Liver (tissue), 9 donors: ENCODE results near the gene LYRM9. TPM values are rescaled to one million over a fixed set of nuclear protein-coding genes. Genes with fewer than 3 reads are reported as not detected.
"Not testable (repeated sequence)": the region's sequence is repeated elsewhere in the genome, so short reads cannot be mapped to it uniquely, and the experiment has no call there.

ENCODE experiments used
- DNase-seq: peaks from one replicate; pipeline ENCODE4 v3.0.0-alpha.2; 2017; ENCODE audit warnings: low spot score
- H3K27ac ChIP-seq, 2 donors: one replicate each; pipeline ENCODE4 v1.7.0; 2013; ENCODE audit warnings: inconsistent platforms in 2 of 2, low read length in 2 of 2, control low read depth in 1 of 2, low read depth in 1 of 2, mild to moderate bottlenecking in 1 of 2
- H3K27me3 ChIP-seq, 4 donors: one replicate each; pipeline versions ENCODE4 v1.6.1 to v1.7.0; 2013; ENCODE audit warnings: low read length in 3 of 4, inconsistent platforms in 1 of 4, mild to moderate bottlenecking in 1 of 4, moderate library complexity in 1 of 4; ENCODE audit not compliant: control insufficient read depth in 4 of 4, insufficient read depth in 4 of 4
- H3K36me3 ChIP-seq, 4 donors: one replicate each; pipeline versions ENCODE4 v1.6.1 to v1.7.0; 2013; ENCODE audit warnings: low read length in 3 of 4, mild to moderate bottlenecking in 3 of 4, low read depth in 1 of 4, moderate library complexity in 1 of 4; ENCODE audit not compliant: control insufficient read depth in 4 of 4, insufficient read depth in 3 of 4
- H3K4me1 ChIP-seq, 4 donors: one replicate each; pipeline versions ENCODE4 v1.6.1 to v1.7.0; 2013; ENCODE audit warnings: low read length in 3 of 4, mild to moderate bottlenecking in 3 of 4, moderate library complexity in 1 of 4; ENCODE audit not compliant: control insufficient read depth in 4 of 4, insufficient read depth in 4 of 4
- H3K4me3 ChIP-seq, 3 donors: one replicate each; pipeline versions ENCODE4 v1.6.1 to v1.7.0; 2013; ENCODE audit warnings: low read length in 3 of 3, control low read depth in 1 of 3, low read depth in 1 of 3, mild to moderate bottlenecking in 1 of 3
- H3K9ac ChIP-seq, 2 donors: one replicate each; pipeline ENCODE4 v1.7.0; 2013; ENCODE audit warnings: low read length in 2 of 2, mild to moderate bottlenecking in 2 of 2, moderate library complexity in 2 of 2, control low read depth in 1 of 2, low read depth in 1 of 2
- H3K9me3 ChIP-seq, 4 donors: one replicate each; pipeline versions ENCODE4 v1.6.1 to v1.7.0; 2013; ENCODE audit warnings: low read length in 3 of 4; ENCODE audit not compliant: control insufficient read depth in 4 of 4
- CTCF ChIP-seq: fragments of 150-350 bp; IDR thresholded peaks from 2 replicates; pipeline ENCODE4 v1.5.1; 2017; ENCODE audit warnings: improper control_type of control experiment, low read depth, low read length; ENCODE audit not compliant: missing input control
- EGR1 ChIP-seq, 2 donors: IDR thresholded peaks; 2 replicates each; pipeline ENCODE4 v1.6.1; 2016 to 2018; ENCODE audit warnings: antibody characterized with exemption in 2 of 2, low read depth in 2 of 2
- FOXA1 ChIP-seq: IDR thresholded peaks from 2 replicates; pipeline ENCODE4 v1.6.1; 2016; ENCODE audit warnings: antibody characterized with exemption
- GABPA ChIP-seq, 2 donors: IDR thresholded peaks in 1 of 2; conservative IDR thresholded peaks in 1 of 2; 2 replicates each; pipeline ENCODE4 v1.6.1; 2016; ENCODE audit warnings: antibody characterized with exemption in 2 of 2, mild to moderate bottlenecking in 1 of 2, moderate library complexity in 1 of 2
- HNF4A ChIP-seq, 2 donors: conservative IDR thresholded peaks; 2 replicates each; pipeline ENCODE4 v1.6.1; 2016; ENCODE audit warnings: antibody characterized with exemption in 2 of 2, mild to moderate bottlenecking in 2 of 2
- REST ChIP-seq: IDR thresholded peaks from 2 replicates; pipeline ENCODE4 v1.6.1; 2016; ENCODE audit warnings: antibody characterized with exemption, mild to moderate bottlenecking
- RXRA ChIP-seq, 2 donors: IDR thresholded peaks; 2 replicates each; pipeline ENCODE4 v1.6.1; 2017 to 2018; ENCODE audit warnings: antibody characterized with exemption in 2 of 2, mild to moderate bottlenecking in 1 of 2
- YY1 ChIP-seq: IDR thresholded peaks from 2 replicates; pipeline ENCODE4 v1.6.1; 2016; ENCODE audit warnings: antibody characterized with exemption, mild to moderate bottlenecking
- WGBS: extraction: QIAGEN DNeasy Blood & Tissue Kit; methylation state at CpG from one replicate; pipeline ENCODE4 v1.1.7; 2013; 5-methylcytosine and 5-hydroxymethylcytosine counted together
- polyA plus RNA-seq, 2 donors: library from polyadenylated mRNA; stranded (reverse) in 1 of 2; unstranded in 1 of 2; fragments of 200-250 nt in 1 of 2; fragments of >200 nt in 1 of 2; fragmentation: Nextera tagmentation in 1 of 2; extraction: Ambion mirVana in 1 of 2; gene quantifications; one replicate each; pipeline versions ENCODE4 v1.2.1 to v1.2.3, GENCODE V29; 2013 to 2015
- total RNA-seq, 2 donors: library from RNA; depleted of rRNA; stranded (reverse); fragments of >200 nt; gene quantifications; one replicate each; pipeline ENCODE4 v1.2.3, GENCODE V29; 2014
- donor health status: healthy.
- donor health status: healthy.
- donor health status: healthy.
- donor health status: healthy.
- donor health status: healthy.

Gene LYRM9
- total and polyA plus RNA-seq, 4 donors = 3.8 to 4.4 (median 4.1) TPM

GRCh38 chr17:27839571-27840405, 53.4 kb downstream of the LYRM9 start:
- not testable (repeated sequence) for H3K4me3 ChIP-seq, H3K27me3 ChIP-seq, DNase-seq, H3K27ac ChIP-seq, H3K9ac ChIP-seq, H3K9me3 ChIP-seq, H3K36me3 ChIP-seq
- WGBS = 29% methylated on average over 1 of the region's 4 CpGs
- H3K4me1 ChIP-seq = peaks cover 1 to 20% (median 13%) of the 10 kb centered on the region in 4 donors
- peak in 1 of 2 donors; percentile 8 for TF ChIP-seq HNF4A (conservative IDR thresholded peaks at IDR 0.05)

- H3K9ac ChIP-seq, H3K27me3 ChIP-seq, H3K4me3 ChIP-seq, H3K36me3 ChIP-seq, H3K9me3 ChIP-seq, H3K27ac ChIP-seq, DNase-seq: not testable (repeated sequence)
- H3K4me1 ChIP-seq = peaks cover 1 to 20% (median 13%) of the 10 kb centered on the region in 4 donors
- 62% methylated on average over 2 of the region's 3 CpGs for WGBS
These were observed 54.6 kb downstream of the LYRM9 start for GRCh38 chr17:27838607-27839006.

GRCh38 chr17:27837769-27838168, 55.4 kb downstream of the LYRM9 start:
- peaks cover 1 to 23% (median 14%) of the 10 kb centered on the region in 4 donors for H3K4me1 ChIP-seq
- not testable (repeated sequence) for H3K9ac ChIP-seq, H3K36me3 ChIP-seq, H3K4me3 ChIP-seq, DNase-seq, H3K9me3 ChIP-seq, H3K27me3 ChIP-seq, H3K27ac ChIP-seq
- peak; percentile 59 to 62 for TF ChIP-seq HNF4A (conservative IDR thresholded peaks at IDR 0.05)
- WGBS = 88% methylated on average over 1 of the region's 1 CpG

GRCh38 chr17:27836651-27837050, 56.5 kb downstream of the LYRM9 start:
- Histone ChIP-seq H3K27ac (no peak overlapping the region), H3K27me3 (no peaks in the 10 kb centered on the region), H3K4me1 (peaks cover 6 to 30% (median 20%) of the 10 kb centered on the region in 4 donors), H3K9ac (no peak overlapping the region), H3K9me3 (no peaks in the 10 kb centered on the region), H3K4me3 (no peak overlapping the region), H3K36me3 (no peaks in the 10 kb centered on the region)
- no peak for DNase-seq
- no peak for TF ChIP-seq REST
- TF ChIP-seq YY1 = no peak
- TF ChIP-seq FOXA1 = no peak
- TF ChIP-seq EGR1 (IDR thresholded peaks at IDR 0.05; ENCODE audit: low read depth in 2 of 2) = no peak
- no peak for TF ChIP-seq RXRA (IDR thresholded peaks at IDR 0.05)
- no peak for TF ChIP-seq CTCF
- no peak for TF ChIP-seq GABPA (IDR thresholded peaks at IDR 0.05 in 1 of 2, conservative IDR thresholded peaks at IDR 0.05 in 1 of 2)
